Karpas-422 (cell line): ENCODE data around the gene MYCBPAP. TPM values are rescaled to one million over a fixed set of nuclear protein-coding genes. Genes with fewer than 3 reads are reported as not detected.
"Not testable (repeated sequence)": the region's sequence is repeated elsewhere in the genome, so short reads cannot be mapped to it uniquely, and the experiment has no call there.

ENCODE experiments used
- DNase-seq: peaks from one replicate; pipeline ENCODE4 v3.0.0-alpha.2; 2015
- H2AFZ ChIP-seq: fragments of 200-600 bp; sonication (generic); 2 replicates; pipeline ENCODE4 v1.6.1; 2014; ENCODE audit warnings: antibody characterized with exemption, low read length, mixed read lengths
- H3K27ac ChIP-seq: fragments of 200-600 bp; sonication (generic); 2 replicates; pipeline ENCODE4 v1.5.1; 2014; ENCODE audit warnings: mild to moderate bottlenecking, low read length, moderate library complexity
- H3K27me3 ChIP-seq: fragments of 200-600 bp; sonication (generic); 2 replicates; pipeline ENCODE4 v1.6.1; 2014; ENCODE audit warnings: low read length, mixed read lengths
- H3K36me3 ChIP-seq: fragments of 200-600 bp; sonication (generic); 2 replicates; pipeline ENCODE4 v1.6.1; 2014; ENCODE audit warnings: low read length, mixed read lengths; ENCODE audit not compliant: insufficient read depth
- H3K4me1 ChIP-seq: fragments of 200-600 bp; sonication (generic); 2 replicates; pipeline ENCODE4 v1.6.1; 2014; ENCODE audit warnings: mild to moderate bottlenecking, low read length, mixed read lengths
- H3K4me2 ChIP-seq: fragments of 200-600 bp; sonication (generic); 2 replicates; pipeline ENCODE4 v1.6.1; 2014; ENCODE audit warnings: low read length, low read depth, mild to moderate bottlenecking; ENCODE audit not compliant: poor library complexity, severe bottlenecking
- H3K4me3 ChIP-seq: fragments of 200-600 bp; sonication (generic); 2 replicates; pipeline ENCODE4 v1.5.1; 2014; ENCODE audit warnings: mild to moderate bottlenecking, antibody characterized with exemption, low read length, mixed read lengths
- H3K79me2 ChIP-seq: fragments of 200-600 bp; sonication (generic); 2 replicates; pipeline ENCODE4 v1.6.1; 2014; ENCODE audit warnings: mild to moderate bottlenecking, low read length, mixed read lengths
- H3K9ac ChIP-seq: fragments of 200-600 bp; sonication (generic); 2 replicates; pipeline ENCODE4 v1.6.0; 2014; ENCODE audit warnings: low read length
- H3K9me2 ChIP-seq: fragments of 200-600 bp; sonication (generic), shearing (Covaris generic); replicated peaks from 2 replicates; pipeline ENCODE4 v1.6.0; 2014; ENCODE audit warnings: mild to moderate bottlenecking, low read length, moderate library complexity; ENCODE audit not compliant: insufficient read depth
- H3K9me3 ChIP-seq: fragments of 300-700, 200-600 bp; sonication (generic); 2 replicates; pipeline ENCODE4 v1.6.1; 2014; ENCODE audit warnings: low read length, mixed read lengths
- H4K20me1 ChIP-seq: fragments of 200-600 bp; sonication (generic); 2 replicates; pipeline ENCODE4 v1.6.1; 2014; ENCODE audit warnings: mild to moderate bottlenecking, antibody characterized with exemption, low read length, low read depth; ENCODE audit not compliant: insufficient read depth
- total RNA-seq: library from RNA; depleted of rRNA; stranded (reverse); fragments of >200 nt; shearing (Covaris generic); gene quantifications from 2 replicates; pipeline ENCODE4 v1.2.3, GENCODE V29; 2014; ENCODE audit warnings: low replicate concordance

MYCBPAP gene
- total RNA-seq, 1 experiment from 2014 or later = 2.0 TPM

GRCh38 chr17:50469208-50469605 is 39.0 kb upstream of the MYCBPAP start:
- H3K9ac ChIP-seq = no peak overlapping the region
- H3K4me3 ChIP-seq = no peak overlapping the region
- H2AFZ ChIP-seq = no peak overlapping the region
- H3K4me2 ChIP-seq = no peak overlapping the region
- no peak overlapping the region for H3K27ac ChIP-seq
- no peaks in the 10 kb centered on the region for H3K4me1 ChIP-seq
- H3K27me3 ChIP-seq = no peaks in the 10 kb centered on the region
- H3K9me2 ChIP-seq = no peaks in the 10 kb centered on the region
- H4K20me1 ChIP-seq = no peaks in the 10 kb centered on the region
- no peaks in the 10 kb centered on the region for H3K79me2 ChIP-seq
- H3K9me3 ChIP-seq = no peaks in the 10 kb centered on the region
- DNase-seq = no peak
- peaks cover 3% of the 10 kb centered on the region; the same call in 1 of the 2 replicates for H3K36me3 ChIP-seq

- no peak overlapping the region for H3K4me3 ChIP-seq
- no peak overlapping the region for H2AFZ ChIP-seq
- H3K4me1 ChIP-seq = no peaks in the 10 kb centered on the region
- H3K9me2 ChIP-seq = no peaks in the 10 kb centered on the region
- peaks cover 3% of the 10 kb centered on the region; the same call in 1 of the 2 replicates for H3K36me3 ChIP-seq
- no peak for DNase-seq
- H4K20me1 ChIP-seq = no peaks in the 10 kb centered on the region
- H3K9ac ChIP-seq = no peak overlapping the region
- H3K27me3 ChIP-seq = no peaks in the 10 kb centered on the region
- H3K9me3 ChIP-seq = no peaks in the 10 kb centered on the region
- H3K79me2 ChIP-seq = no peaks in the 10 kb centered on the region
- H3K27ac ChIP-seq = no peak overlapping the region
- H3K4me2 ChIP-seq = no peak overlapping the region
These were observed 38.5 kb upstream of the MYCBPAP start for GRCh38 chr17:50469671-50470305.

GRCh38 chr17:50470426-50470825 is 37.8 kb upstream of the MYCBPAP start:
- no peak for DNase-seq
- H4K20me1 ChIP-seq = no peaks in the 10 kb centered on the region
- no peak overlapping the region for H3K27ac ChIP-seq
- no peak overlapping the region for H2AFZ ChIP-seq
- no peaks in the 10 kb centered on the region for H3K79me2 ChIP-seq
- peaks cover 3% of the 10 kb centered on the region; the same call in 1 of the 2 replicates for H3K36me3 ChIP-seq
- no peak overlapping the region for H3K4me3 ChIP-seq
- H3K9ac ChIP-seq = no peak overlapping the region
- H3K4me1 ChIP-seq = no peaks in the 10 kb centered on the region
- H3K4me2 ChIP-seq = no peak overlapping the region
- H3K9me2 ChIP-seq = no peaks in the 10 kb centered on the region
- no peaks in the 10 kb centered on the region for H3K9me3 ChIP-seq
- no peaks in the 10 kb centered on the region for H3K27me3 ChIP-seq

DNA sequence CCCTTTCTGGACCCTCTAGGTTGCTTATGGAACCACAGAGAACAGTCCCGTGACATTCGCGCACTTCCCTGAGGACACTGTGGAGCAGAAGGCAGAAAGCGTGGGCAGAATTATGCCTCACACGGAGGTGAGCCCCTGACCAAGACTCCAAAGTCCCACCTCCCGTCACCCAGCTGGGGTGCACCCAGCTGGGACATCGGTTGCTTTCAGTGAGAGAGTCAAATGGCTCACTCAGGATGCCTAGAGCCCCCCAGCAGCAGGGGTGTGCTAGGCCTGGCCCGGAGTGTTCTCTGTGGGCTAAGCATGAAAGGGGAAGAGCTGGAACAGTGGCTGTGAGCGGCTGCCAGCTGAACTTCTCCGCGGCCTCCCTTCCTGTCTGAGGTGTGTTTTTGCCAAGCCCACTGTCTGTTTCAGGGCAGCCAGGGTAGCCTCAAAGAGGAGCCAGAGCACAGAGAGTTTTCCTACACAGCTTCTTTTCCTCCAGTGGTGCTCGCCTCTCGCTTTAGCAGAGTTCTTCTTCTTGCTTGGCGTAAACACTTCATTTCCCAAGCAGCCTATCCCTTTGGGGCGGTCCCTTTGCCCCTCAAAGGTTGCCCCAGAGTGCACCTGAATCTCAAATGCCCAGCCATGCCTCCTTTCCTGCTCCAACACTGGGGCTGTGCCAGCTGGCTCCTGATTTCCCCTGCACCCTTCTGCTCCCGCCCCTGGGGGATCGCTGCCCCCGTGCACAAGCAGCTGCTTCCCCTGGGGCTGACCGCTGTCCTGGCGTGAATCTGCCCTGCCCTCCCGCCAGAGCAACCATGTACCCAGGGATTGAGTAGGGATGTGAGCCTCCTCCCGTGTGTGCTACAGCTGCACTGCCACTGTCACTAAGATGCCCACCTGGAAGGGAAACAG is 37.0 kb upstream of the MYCBPAP start:
- Histone ChIP-seq H3K9ac (no peak overlapping the region), H3K4me2 (no peak overlapping the region), H4K20me1 (no peaks in the 10 kb centered on the region), H3K9me3 (no peaks in the 10 kb centered on the region), H3K79me2 (no peaks in the 10 kb centered on the region), H3K4me3 (no peak overlapping the region), H2AFZ (no peak overlapping the region), H3K27ac (no peak overlapping the region), H3K27me3 (no peaks in the 10 kb centered on the region), H3K36me3 (peaks cover 3% of the 10 kb centered on the region; the same call in 1 of the 2 replicates), H3K4me1 (no peaks in the 10 kb centered on the region), H3K9me2 (no peaks in the 10 kb centered on the region)
- DNase-seq = no peak

DNA sequence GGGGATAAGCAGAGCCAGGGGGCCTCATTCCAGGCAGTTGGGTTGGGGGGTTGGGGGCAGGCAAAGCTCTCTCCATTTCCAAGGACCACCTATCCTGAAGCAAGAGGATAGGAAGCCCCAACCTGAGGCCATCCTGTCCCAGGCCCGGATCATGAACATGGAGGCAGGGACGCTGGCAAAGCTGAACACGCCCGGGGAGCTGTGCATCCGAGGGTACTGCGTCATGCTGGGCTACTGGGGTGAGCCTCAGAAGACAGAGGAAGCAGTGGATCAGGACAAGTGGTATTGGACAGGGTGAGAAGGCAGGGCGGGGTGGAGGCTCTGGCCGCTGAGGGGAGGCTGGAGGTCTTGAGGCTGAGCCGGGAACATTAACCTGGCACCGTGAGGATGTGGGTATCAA is 36.0 kb upstream of the MYCBPAP start:
- Histone ChIP-seq H3K27me3 (no peaks in the 10 kb centered on the region), H3K9ac (no peak overlapping the region)

DNA sequence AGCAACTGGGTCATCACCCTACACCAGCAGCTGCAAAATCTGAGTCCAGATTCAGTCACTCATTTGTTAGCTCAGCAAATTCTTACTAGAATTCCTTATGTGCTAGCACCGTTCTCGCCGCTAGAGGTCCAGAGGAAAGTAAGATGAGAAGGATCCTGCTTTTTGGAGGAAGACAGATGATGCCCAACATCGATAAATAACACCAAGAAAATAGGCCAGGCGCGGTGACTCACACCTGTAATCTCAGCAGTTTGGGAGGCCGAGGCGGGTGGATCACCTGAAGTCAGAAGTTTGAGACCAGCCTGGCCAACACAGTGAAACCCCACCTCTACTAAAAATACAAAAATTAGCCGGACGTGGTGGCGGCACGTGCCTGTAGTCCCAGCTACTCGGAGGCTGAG is 35.5 kb upstream of the MYCBPAP start:
- not testable (repeated sequence) for H3K9ac ChIP-seq, H2AFZ ChIP-seq, DNase-seq, H3K4me3 ChIP-seq, H3K27ac ChIP-seq, H3K79me2 ChIP-seq, H3K27me3 ChIP-seq, H3K4me2 ChIP-seq, H3K9me2 ChIP-seq, H4K20me1 ChIP-seq, H3K4me1 ChIP-seq, H3K36me3 ChIP-seq, H3K9me3 ChIP-seq

More for the DNA sequence above, 36.0 kb upstream of the MYCBPAP start:
- no peak for DNase-seq
- peaks cover 3% of the 10 kb centered on the region; the same call in 1 of the 2 replicates for H3K36me3 ChIP-seq
- H4K20me1 ChIP-seq = no peaks in the 10 kb centered on the region
- H3K4me2 ChIP-seq = no peak overlapping the region
- no peak overlapping the region for H2AFZ ChIP-seq
- H3K79me2 ChIP-seq = no peaks in the 10 kb centered on the region
- H3K4me1 ChIP-seq = no peaks in the 10 kb centered on the region
- no peak overlapping the region for H3K27ac ChIP-seq
- H3K9me2 ChIP-seq = no peaks in the 10 kb centered on the region
- no peaks in the 10 kb centered on the region for H3K9me3 ChIP-seq
- H3K4me3 ChIP-seq = no peak overlapping the region

DNA sequence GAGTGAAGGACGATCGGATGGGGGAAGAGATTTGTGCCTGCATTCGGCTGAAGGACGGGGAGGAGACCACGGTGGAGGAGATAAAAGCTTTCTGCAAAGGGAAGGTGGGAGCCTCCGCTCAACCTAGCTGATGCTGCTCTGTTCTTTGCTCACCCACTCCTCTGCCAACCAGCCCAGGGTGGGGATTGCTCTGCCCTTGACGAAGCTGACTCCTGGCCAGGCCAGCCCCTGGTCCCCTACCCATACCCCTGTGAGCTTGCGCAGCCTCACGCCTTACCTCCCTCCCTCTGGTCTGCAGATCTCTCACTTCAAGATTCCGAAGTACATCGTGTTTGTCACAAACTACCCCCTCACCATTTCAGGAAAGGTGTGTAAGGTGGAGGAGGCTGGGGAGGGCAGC is 34.3 kb upstream of the MYCBPAP start:
- H3K4me3 ChIP-seq = no peak overlapping the region
- no peak overlapping the region for H3K27ac ChIP-seq
- no peak for DNase-seq
- H3K79me2 ChIP-seq = no peaks in the 10 kb centered on the region; the same call in 1 of the 2 replicates
- no peaks in the 10 kb centered on the region for H3K9me3 ChIP-seq
- no peaks in the 10 kb centered on the region for H3K27me3 ChIP-seq
- peaks cover 3% of the 10 kb centered on the region; the same call in 1 of the 2 replicates for H3K36me3 ChIP-seq
- no peaks in the 10 kb centered on the region for H3K9me2 ChIP-seq
- H3K9ac ChIP-seq = no peak overlapping the region
- no peak overlapping the region for H3K4me2 ChIP-seq
- no peaks in the 10 kb centered on the region for H4K20me1 ChIP-seq
- H2AFZ ChIP-seq = no peak overlapping the region
- peaks cover 11% of the 10 kb centered on the region for H3K4me1 ChIP-seq

- H3K9me3 ChIP-seq = no peaks in the 10 kb centered on the region
- peaks cover 3% of the 10 kb centered on the region; the same call in 1 of the 2 replicates for H3K36me3 ChIP-seq
- no peaks in the 10 kb centered on the region for H3K27me3 ChIP-seq
- no peak overlapping the region for H3K4me3 ChIP-seq
- H3K9ac ChIP-seq = no peak overlapping the region
- H3K9me2 ChIP-seq = no peaks in the 10 kb centered on the region
- H3K27ac ChIP-seq = no peak overlapping the region
- H3K79me2 ChIP-seq = peaks cover 4% of the 10 kb centered on the region
- peaks cover 15% of the 10 kb centered on the region for H3K4me1 ChIP-seq
- DNase-seq = no peak
- H2AFZ ChIP-seq = no peak overlapping the region
- no peak overlapping the region for H3K4me2 ChIP-seq
- H4K20me1 ChIP-seq = no peaks in the 10 kb centered on the region
These were observed 33.7 kb upstream of the MYCBPAP start for GRCh38 chr17:50474523-50474922.
